ENCODE measurements around the gene HCN4. TPM values are rescaled to one million over a fixed set of nuclear protein-coding genes. Genes with fewer than 3 reads are reported as not detected.

The HCN4 gene
- total RNA-seq, 1 donor from 2014 or later: not detected

Other genes starting within 250 kb of the HCN4 start
- not detected in 2 replicates for gene REC114, start 74.2 kb upstream of the HCN4 start, total RNA-seq

Measured in activated CD4-positive, alpha-beta T cell treated with anti-CD3 and anti-CD28 coated beads, Interleukin-2, amount 10 ng/mL, durations not matched to agents 24 days and 14 days (primary cell).